ENCODE results near the gene THSD7A.
"Not testable (repeated sequence)": the region's sequence is repeated elsewhere in the genome, so short reads cannot be mapped to it uniquely, and the experiment has no call there.

The THSD7A gene

GRCh38 chr7:11576310-11576709, 255.7 kb downstream of the THSD7A start:
- no peak for DNase-seq (ENCODE audit: low spot score)

GRCh38 chr7:11573128-11573750, 258.8 kb downstream of the THSD7A start:
- no peak for DNase-seq (ENCODE audit: low spot score)

- no peak for DNase-seq (ENCODE audit: low spot score)
Measured at GRCh38 chr7:11570922-11571550, 261.0 kb downstream of the THSD7A start.

- DNase-seq (ENCODE audit: low spot score): no peak
Measured at GRCh38 chr7:11570205-11570604, 261.8 kb downstream of the THSD7A start.

- no peak for DNase-seq (ENCODE audit: low spot score)
Measured at GRCh38 chr7:11567571-11567970, 264.4 kb downstream of the THSD7A start.

- no peak for DNase-seq (ENCODE audit: low spot score)
Measured at GRCh38 chr7:11557627-11558026, 274.4 kb downstream of the THSD7A start.

GRCh38 chr7:11552676-11553296, 279.2 kb downstream of the THSD7A start:
- no peak for DNase-seq (ENCODE audit: low spot score)

GRCh38 chr7:11551470-11551869, 280.5 kb downstream of the THSD7A start:
- no peak for DNase-seq (ENCODE audit: low spot score)

- DNase-seq (ENCODE audit: low spot score): no peak
Measured at GRCh38 chr7:11548532-11548931, 283.5 kb downstream of the THSD7A start.

- no peak for DNase-seq (ENCODE audit: low spot score)
Measured at GRCh38 chr7:11541330-11541729, 290.7 kb downstream of the THSD7A start.

- no peak for DNase-seq (ENCODE audit: low spot score)
Measured at GRCh38 chr7:11540271-11540761, 291.7 kb downstream of the THSD7A start.

GRCh38 chr7:11539853-11540252, 292.1 kb downstream of the THSD7A start:
- no peak for DNase-seq (ENCODE audit: low spot score)

GRCh38 chr7:11538751-11539299, 293.2 kb downstream of the THSD7A start:
- DNase-seq (ENCODE audit: low spot score): no peak

GRCh38 chr7:11533229-11533820, 298.7 kb downstream of the THSD7A start:
- DNase-seq (ENCODE audit: low spot score): no peak

GRCh38 chr7:11529382-11529781, 302.6 kb downstream of the THSD7A start:
- no peak for DNase-seq (ENCODE audit: low spot score)

GRCh38 chr7:11527707-11528106, 304.3 kb downstream of the THSD7A start:
- no peak for DNase-seq (ENCODE audit: low spot score)

- DNase-seq (ENCODE audit: low spot score): no peak
Measured at GRCh38 chr7:11524476-11525397, 307.3 kb downstream of the THSD7A start.

- not testable (repeated sequence) for DNase-seq (ENCODE audit: low spot score)
Measured at GRCh38 chr7:11521964-11522499, 310.0 kb downstream of the THSD7A start.

- no peak for DNase-seq (ENCODE audit: low spot score)
Measured at GRCh38 chr7:11517853-11518252, 314.1 kb downstream of the THSD7A start.

GRCh38 chr7:11516328-11516727, 315.7 kb downstream of the THSD7A start:
- no peak for DNase-seq (ENCODE audit: low spot score)

GRCh38 chr7:11513460-11513859, 318.5 kb downstream of the THSD7A start:
- DNase-seq (ENCODE audit: low spot score): no peak

Measured in AG20443 (cell line).